ENCODE data around the gene L3MBTL4.

- TF ChIP-seq CTCF (IDR thresholded peaks at IDR 0.05) (no peak), POLR2A (IDR thresholded peaks at IDR 0.05) (no peak)
Observed at GRCh38 chr18:6024745-6025248, 389.9 kb downstream of the L3MBTL4 start.
